ENCODE results near the gene MED16.
A peak's percentile ranks its signal among the peaks of the same experiment; 100 is the strongest.

The MED16 gene

DNA sequence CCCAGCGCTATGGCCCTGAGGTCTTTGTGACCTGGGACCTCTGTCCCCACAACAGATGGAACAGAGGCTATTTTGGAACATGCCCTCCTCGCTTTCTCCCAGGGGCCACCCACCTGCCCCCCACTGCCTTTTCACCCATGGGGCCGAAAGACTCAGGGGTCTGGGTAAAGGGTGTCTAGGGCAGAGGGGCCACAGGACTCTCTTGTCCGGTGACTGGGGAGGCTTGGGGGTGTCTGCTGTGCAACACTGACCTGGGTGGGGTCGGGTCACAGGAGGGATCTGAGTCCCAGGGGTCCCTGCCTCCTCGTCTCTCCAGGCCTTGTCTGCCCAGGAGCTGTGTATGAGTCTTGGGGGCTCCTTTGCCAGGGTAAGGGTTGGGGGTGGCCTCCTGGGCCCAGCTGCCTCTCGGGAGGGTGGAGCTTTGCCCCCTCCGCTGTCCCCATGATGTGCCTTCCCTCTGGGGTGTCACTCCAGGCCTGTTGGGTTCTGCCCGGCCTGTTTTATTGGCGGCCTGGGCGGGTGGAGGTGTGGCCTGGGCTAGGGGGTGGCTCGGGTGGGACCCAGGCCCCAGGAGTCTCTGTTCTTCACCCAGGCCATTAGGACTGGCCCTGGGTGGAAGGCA, 34.9 kb upstream of the MED16 start:
- H2AFZ ChIP-seq (ENCODE audit: low read depth, low read length, severe bottlenecking), result no peak overlapping the region
- H3K79me2 ChIP-seq (ENCODE audit: insufficient read depth, low read length), result no peaks in the 10 kb centered on the region
- H3K9me2 ChIP-seq (replicated peaks; ENCODE audit: insufficient read depth, low read length), result no peaks in the 10 kb centered on the region
- no peak overlapping the region for H3K27ac ChIP-seq (ENCODE audit: low read depth, low read length)
- H3K36me3 ChIP-seq (ENCODE audit: low read length), result no peaks in the 10 kb centered on the region
- no peak overlapping the region for H3K4me3 ChIP-seq (ENCODE audit: insufficient read depth, low read length, poor library complexity, severe bottlenecking)
- no peaks in the 10 kb centered on the region for H3K27me3 ChIP-seq (ENCODE audit: low read length)
- no peak overlapping the region for H3K4me2 ChIP-seq (ENCODE audit: low read depth, low read length, poor library complexity, severe bottlenecking)
- H3K9me3 ChIP-seq (ENCODE audit: insufficient read depth, low read length), result no peaks in the 10 kb centered on the region
- no peak for TF ChIP-seq EZH2phosphoT487 (conservative IDR thresholded peaks at IDR 0.05; ENCODE audit: low read length)
- TF ChIP-seq, protein P1, sequence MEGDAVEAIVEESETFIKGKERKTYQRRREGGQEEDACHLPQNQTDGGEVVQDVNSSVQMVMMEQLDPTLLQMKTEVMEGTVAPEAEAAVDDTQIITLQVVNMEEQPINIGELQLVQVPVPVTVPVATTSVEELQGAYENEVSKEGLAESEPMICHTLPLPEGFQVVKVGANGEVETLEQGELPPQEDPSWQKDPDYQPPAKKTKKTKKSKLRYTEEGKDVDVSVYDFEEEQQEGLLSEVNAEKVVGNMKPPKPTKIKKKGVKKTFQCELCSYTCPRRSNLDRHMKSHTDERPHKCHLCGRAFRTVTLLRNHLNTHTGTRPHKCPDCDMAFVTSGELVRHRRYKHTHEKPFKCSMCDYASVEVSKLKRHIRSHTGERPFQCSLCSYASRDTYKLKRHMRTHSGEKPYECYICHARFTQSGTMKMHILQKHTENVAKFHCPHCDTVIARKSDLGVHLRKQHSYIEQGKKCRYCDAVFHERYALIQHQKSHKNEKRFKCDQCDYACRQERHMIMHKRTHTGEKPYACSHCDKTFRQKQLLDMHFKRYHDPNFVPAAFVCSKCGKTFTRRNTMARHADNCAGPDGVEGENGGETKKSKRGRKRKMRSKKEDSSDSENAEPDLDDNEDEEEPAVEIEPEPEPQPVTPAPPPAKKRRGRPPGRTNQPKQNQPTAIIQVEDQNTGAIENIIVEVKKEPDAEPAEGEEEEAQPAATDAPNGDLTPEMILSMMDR (IDR thresholded peaks at IDR 0.05; ENCODE audit: insufficient read depth, low read length, poor library complexity, severe bottlenecking), result no peak
- no peak overlapping the region for H3K9ac ChIP-seq (ENCODE audit: low read length)
- no peaks in the 10 kb centered on the region for H3F3A ChIP-seq (ENCODE audit: insufficient read depth)
- no peaks in the 10 kb centered on the region for H4K20me1 ChIP-seq (ENCODE audit: low read depth, low read length)

DNA sequence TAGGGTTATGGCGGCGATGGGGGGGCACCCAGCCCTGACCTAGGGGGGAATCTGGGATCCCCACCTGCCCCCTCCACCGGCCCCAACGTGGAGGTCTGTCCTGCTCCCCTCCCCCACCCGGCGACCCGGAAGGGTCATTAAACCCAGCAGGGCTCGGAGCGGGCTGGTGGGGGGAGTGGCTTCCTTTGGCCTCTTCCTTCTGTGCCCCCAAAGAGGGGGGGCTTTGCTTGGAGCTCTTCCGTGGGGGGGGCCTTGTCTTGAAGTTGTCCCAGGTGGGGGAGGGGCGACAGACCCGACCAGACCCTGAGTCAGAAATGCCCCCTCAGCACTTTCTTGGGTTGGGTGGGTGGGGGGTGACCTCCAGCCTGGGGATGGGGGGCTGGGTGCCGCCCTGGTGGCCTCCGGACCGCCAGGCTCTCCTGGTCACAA, 34.4 kb upstream of the MED16 start:
- no peak for TF ChIP-seq EZH2phosphoT487 (conservative IDR thresholded peaks at IDR 0.05; ENCODE audit: low read length)
- TF ChIP-seq, protein P1 (IDR thresholded peaks at IDR 0.05; ENCODE audit: insufficient read depth, low read length, poor library complexity, severe bottlenecking), result no peak
- H3K27me3 ChIP-seq (ENCODE audit: low read length), result no peaks in the 10 kb centered on the region
- no peak overlapping the region for H3K4me2 ChIP-seq (ENCODE audit: low read depth, low read length, poor library complexity, severe bottlenecking)
- H3K79me2 ChIP-seq (ENCODE audit: insufficient read depth, low read length), result no peaks in the 10 kb centered on the region
- H3K9me2 ChIP-seq (replicated peaks; ENCODE audit: insufficient read depth, low read length), result no peaks in the 10 kb centered on the region
- H3F3A ChIP-seq (ENCODE audit: insufficient read depth), result no peaks in the 10 kb centered on the region
- no peak overlapping the region for H3K27ac ChIP-seq (ENCODE audit: low read depth, low read length)
- H3K4me3 ChIP-seq (ENCODE audit: insufficient read depth, low read length, poor library complexity, severe bottlenecking), result no peak overlapping the region
- H4K20me1 ChIP-seq (ENCODE audit: low read depth, low read length), result no peaks in the 10 kb centered on the region
- no peaks in the 10 kb centered on the region for H3K36me3 ChIP-seq (ENCODE audit: low read length)
- no peak overlapping the region for H3K9ac ChIP-seq (ENCODE audit: low read length)
- H3K9me3 ChIP-seq (ENCODE audit: insufficient read depth, low read length), result no peaks in the 10 kb centered on the region
- H2AFZ ChIP-seq (ENCODE audit: low read depth, low read length, severe bottlenecking), result no peak overlapping the region

- Histone ChIP-seq H3K4me2 (ENCODE audit: low read depth, low read length, poor library complexity, severe bottlenecking) (peak overlapping the region; percentile 94), H3F3A (ENCODE audit: insufficient read depth) (no peaks in the 10 kb centered on the region), H3K9me2 (replicated peaks; ENCODE audit: insufficient read depth, low read length) (no peaks in the 10 kb centered on the region), H3K79me2 (ENCODE audit: insufficient read depth, low read length) (no peaks in the 10 kb centered on the region), H3K27me3 (ENCODE audit: low read length) (no peaks in the 10 kb centered on the region), H3K27ac (ENCODE audit: low read depth, low read length) (no peak overlapping the region), H3K9ac (ENCODE audit: low read length) (peak overlapping the region; percentile 27; the same call in 1 of the 2 replicates), H3K36me3 (ENCODE audit: low read length) (no peaks in the 10 kb centered on the region), H2AFZ (ENCODE audit: low read depth, low read length, severe bottlenecking) (no peak overlapping the region), H3K4me3 (ENCODE audit: insufficient read depth, low read length, poor library complexity, severe bottlenecking) (peak overlapping the region; percentile 61), H4K20me1 (ENCODE audit: low read depth, low read length) (no peaks in the 10 kb centered on the region), H3K9me3 (ENCODE audit: insufficient read depth, low read length) (no peaks in the 10 kb centered on the region)
- TF ChIP-seq, protein P1 (IDR thresholded peaks at IDR 0.05; ENCODE audit: insufficient read depth, low read length, poor library complexity, severe bottlenecking), result no peak
- no peak for TF ChIP-seq EZH2phosphoT487 (conservative IDR thresholded peaks at IDR 0.05; ENCODE audit: low read length)
Observed at GRCh38 chr19:926589-927350, 33.8 kb upstream of the MED16 start.
